GM12891 (cell line): ENCODE data around the gene NDUFS1.
"Not testable (repeated sequence)": the region's sequence is repeated elsewhere in the genome, so short reads cannot be mapped to it uniquely, and the experiment has no call there.

ENCODE experiments used
- POLR2A ChIP-seq: IDR thresholded peaks from 2 replicates; pipeline ENCODE4 v1.6.1; 2011; ENCODE audit warnings: low read depth, low read length, control low read depth
- POLR2AphosphoS5 ChIP-seq: IDR thresholded peaks from 2 replicates; pipeline ENCODE4 v1.6.1; 2011; ENCODE audit warnings: low read depth, low read length, control low read depth
- TAF1 ChIP-seq: IDR thresholded peaks from 2 replicates; pipeline ENCODE4 v1.6.1; 2011; ENCODE audit warnings: low read depth, low read length, control low read depth

DNA sequence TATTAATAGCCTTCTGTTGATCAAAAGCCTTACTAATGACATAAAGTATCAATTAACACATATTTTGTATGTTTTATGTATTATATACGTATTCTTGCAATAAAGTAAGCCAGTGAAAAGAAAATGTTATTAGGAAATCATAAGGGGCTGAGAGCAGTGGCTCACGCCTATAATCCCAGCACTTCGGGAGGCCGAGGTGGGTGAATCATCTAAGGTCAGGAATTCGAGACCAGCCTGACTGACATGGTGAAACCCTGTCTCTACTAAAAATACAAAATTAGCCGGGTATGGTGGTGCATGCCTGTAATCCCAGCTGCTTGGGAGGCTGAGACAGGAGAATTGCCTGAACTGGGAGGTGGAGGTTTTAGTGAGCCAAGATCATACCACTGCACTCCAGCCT lies 22.3 kb upstream of the NDUFS1 start:
- TF ChIP-seq POLR2AphosphoS5, POLR2A, TAF1: not testable (repeated sequence)
